ENCODE data around the gene TMEM47. TPM values are rescaled to one million over a fixed set of nuclear protein-coding genes. Genes with fewer than 3 reads are reported as not detected.

The TMEM47 gene
- total RNA-seq, 4 donors from 2014 or later: 7.4 to 19.2 (median 14.2) TPM

GRCh38 chrX:34656467-34656841 is 631 bp downstream of the TMEM47 start:
- peak overlapping the region; percentile 42 for H3K4me3 ChIP-seq (ENCODE audit: low read depth, poor library complexity, severe bottlenecking)
- TF ChIP-seq CTCF (IDR thresholded peaks at IDR 0.05) (no peak), POLR2A (IDR thresholded peaks at IDR 0.05) (no peak)
- 0 to 34% methylated on average over 11 to 27 of the region's 27 CpGs for WGBS, 2 donors
- intact Hi-C loops (cut with DNase I; ENCODE audit: low total_unique reads): no loop called here
- peak in 1 of 2 donors; percentile 84 for DNase-seq (ENCODE audit: low spot score in 2 of 2)

- H3K4me3 ChIP-seq (ENCODE audit: low read depth, poor library complexity, severe bottlenecking): peak overlapping the region; percentile 42
- TF ChIP-seq CTCF (IDR thresholded peaks at IDR 0.05) (no peak), POLR2A (IDR thresholded peaks at IDR 0.05) (no peak)
- intact Hi-C loops (cut with DNase I; ENCODE audit: low total_unique reads): no loop called here
- no peak for DNase-seq (ENCODE audit: low spot score in 2 of 2)
- WGBS, 2 donors: 9 to 33% methylated on average over 25 of the region's 25 CpGs
Measured at GRCh38 chrX:34655501-34656455, 1.3 kb downstream of the TMEM47 start.

- intact Hi-C loops (cut with DNase I; ENCODE audit: low total_unique reads): no loop called here
- WGBS, 2 donors: 41 to 43% methylated on average over 9 of the region's 9 CpGs
- DNase-seq (ENCODE audit: low spot score in 2 of 2): no peak
- TF ChIP-seq CTCF (IDR thresholded peaks at IDR 0.05): no peak
- TF ChIP-seq POLR2A (IDR thresholded peaks at IDR 0.05): no peak
- H3K4me3 ChIP-seq (ENCODE audit: low read depth, poor library complexity, severe bottlenecking): no peak overlapping the region
Measured at GRCh38 chrX:34654696-34655490, 2.2 kb downstream of the TMEM47 start.

GRCh38 chrX:34653811-34654210 is 3.3 kb downstream of the TMEM47 start:
- no peak for TF ChIP-seq CTCF (IDR thresholded peaks at IDR 0.05)
- 44 to 71% methylated on average over 6 of the region's 6 CpGs for WGBS, 2 donors
- no peak overlapping the region for H3K4me3 ChIP-seq (ENCODE audit: low read depth, poor library complexity, severe bottlenecking)
- intact Hi-C loops (cut with DNase I; ENCODE audit: low total_unique reads): no loop called here
- DNase-seq (ENCODE audit: low spot score in 2 of 2): no peak

GRCh38 chrX:34642849-34643248 is 14.2 kb downstream of the TMEM47 start:
- no peak for DNase-seq (ENCODE audit: low spot score in 2 of 2)
- 61 to 65% methylated on average over 2 of the region's 2 CpGs for WGBS, 2 donors
- no peak overlapping the region for H3K4me3 ChIP-seq (ENCODE audit: low read depth, poor library complexity, severe bottlenecking)
- TF ChIP-seq POLR2A (IDR thresholded peaks at IDR 0.05): no peak
- intact Hi-C loops (cut with DNase I; ENCODE audit: low total_unique reads): no loop called here

GRCh38 chrX:34638116-34638515 is 19.0 kb downstream of the TMEM47 start:
- intact Hi-C loops (cut with DNase I; ENCODE audit: low total_unique reads): no loop called here
- no peak overlapping the region for H3K4me3 ChIP-seq (ENCODE audit: low read depth, poor library complexity, severe bottlenecking)
- TF ChIP-seq POLR2A (IDR thresholded peaks at IDR 0.05) (no peak), CTCF (IDR thresholded peaks at IDR 0.05) (no peak)
- DNase-seq (ENCODE audit: low spot score in 2 of 2): no peak
- 33 to 50% methylated on average over 1 of the region's 1 CpG for WGBS, 2 donors
